Upper lobe of left lung (tissue), 4 donors: ENCODE measurements around the gene NME8.

Source experiments
- POLR2AphosphoS5 ChIP-seq, 2 donors: sonication (generic); formaldehyde crosslinking; IDR thresholded peaks; one replicate each; pipeline ENCODE4 v1.5.1; 2017; ENCODE audit warnings: antibody characterized with exemption in 2 of 2
- TF ChIP-seq, protein P1 (sequence below), 6 experiments: fragments of 450-650 bp in 4 of 6; fragments of 200-600 bp in 2 of 6; sonication (generic) in 2 of 6; IDR thresholded peaks; one replicate each; pipeline ENCODE4 v1.5.1; 2016 to 2019; ENCODE audit warnings: antibody characterized with exemption in 6 of 6

DNA sequence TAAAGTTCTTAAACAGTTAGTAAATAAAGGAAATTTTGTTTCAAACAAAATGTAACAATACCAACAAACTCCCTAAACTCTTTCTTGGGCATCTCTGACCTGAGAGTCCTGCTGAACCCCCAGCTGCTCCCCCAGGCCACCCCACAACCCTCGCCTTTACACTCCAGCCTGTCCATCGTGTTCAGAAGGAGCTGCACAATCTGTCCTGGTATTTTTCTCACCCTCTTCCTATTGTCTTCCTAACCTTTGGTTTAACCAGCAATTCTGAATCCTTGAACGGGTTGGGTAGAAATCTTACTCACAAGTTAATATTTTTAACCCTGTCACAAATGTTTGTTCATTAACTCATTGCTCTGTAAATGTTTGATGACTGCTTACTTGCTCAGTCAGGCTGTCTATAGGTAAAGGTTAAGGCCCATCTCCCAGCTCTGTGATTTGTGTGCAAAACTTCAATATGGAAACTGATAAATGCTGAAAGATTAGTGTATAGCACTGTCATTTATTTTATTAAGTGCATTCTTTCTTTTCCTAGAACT is 51.4 kb downstream of the NME8 start:
- TF ChIP-seq, protein P1, sequence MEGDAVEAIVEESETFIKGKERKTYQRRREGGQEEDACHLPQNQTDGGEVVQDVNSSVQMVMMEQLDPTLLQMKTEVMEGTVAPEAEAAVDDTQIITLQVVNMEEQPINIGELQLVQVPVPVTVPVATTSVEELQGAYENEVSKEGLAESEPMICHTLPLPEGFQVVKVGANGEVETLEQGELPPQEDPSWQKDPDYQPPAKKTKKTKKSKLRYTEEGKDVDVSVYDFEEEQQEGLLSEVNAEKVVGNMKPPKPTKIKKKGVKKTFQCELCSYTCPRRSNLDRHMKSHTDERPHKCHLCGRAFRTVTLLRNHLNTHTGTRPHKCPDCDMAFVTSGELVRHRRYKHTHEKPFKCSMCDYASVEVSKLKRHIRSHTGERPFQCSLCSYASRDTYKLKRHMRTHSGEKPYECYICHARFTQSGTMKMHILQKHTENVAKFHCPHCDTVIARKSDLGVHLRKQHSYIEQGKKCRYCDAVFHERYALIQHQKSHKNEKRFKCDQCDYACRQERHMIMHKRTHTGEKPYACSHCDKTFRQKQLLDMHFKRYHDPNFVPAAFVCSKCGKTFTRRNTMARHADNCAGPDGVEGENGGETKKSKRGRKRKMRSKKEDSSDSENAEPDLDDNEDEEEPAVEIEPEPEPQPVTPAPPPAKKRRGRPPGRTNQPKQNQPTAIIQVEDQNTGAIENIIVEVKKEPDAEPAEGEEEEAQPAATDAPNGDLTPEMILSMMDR (IDR thresholded peaks at IDR 0.05), result no peak
- no peak for TF ChIP-seq POLR2AphosphoS5 (IDR thresholded peaks at IDR 0.05)
